Activated naive CD8-positive, alpha-beta T cell treated with anti-CD3 and anti-CD28 coated beads, Interleukin-2, amount 10 ng/mL, durations not matched to agents 7 days and 5 days (primary cell): Measurements from ENCODE around the gene CDC14B. TPM values are rescaled to one million over a fixed set of nuclear protein-coding genes. Genes with fewer than 3 reads are reported as not detected.
"Not testable (repeated sequence)": the region's sequence is repeated elsewhere in the genome, so short reads cannot be mapped to it uniquely, and the experiment has no call there.

Source experiments
- ATAC-seq: fragments of 150-1000 bp; cut with Tn5 transposase; one replicate; pipeline ENCODE4 v1.10.0; 2021; ENCODE audit warnings: low read depth, moderate library complexity
- POLR2A ChIA-PET: fragments of 350-600 bp; sonication (Branson Sonifier 250); formaldehyde crosslinking; loops from one replicate; lab custom pipeline; 2021; ENCODE audit warnings: antibody characterized with exemption; lab: Charles Lee
- DNase-seq: peaks from one replicate; pipeline ENCODE4 v3.0.0; 2021
- H3K27ac Mint-ChIP-seq: one replicate; pipeline ENCODE4 v1.8.0; 2022; ENCODE audit warnings: mild to moderate bottlenecking, mixed read lengths
- H3K27me3 Mint-ChIP-seq: one replicate; pipeline ENCODE4 v1.8.0; 2022; ENCODE audit warnings: mild to moderate bottlenecking, moderate library complexity, mixed read lengths
- H3K36me3 Mint-ChIP-seq: one replicate; pipeline ENCODE4 v1.8.0; 2021; ENCODE audit warnings: mild to moderate bottlenecking, mixed read lengths
- H3K4me1 Mint-ChIP-seq: one replicate; pipeline ENCODE4 v1.8.0; 2021; ENCODE audit warnings: mixed read lengths
- H3K4me3 Mint-ChIP-seq: one replicate; pipeline ENCODE4 v1.8.0; 2022; ENCODE audit warnings: mild to moderate bottlenecking, moderate library complexity, mixed read lengths
- H3K9me3 Mint-ChIP-seq: one replicate; pipeline ENCODE4 v1.8.0; 2021; ENCODE audit warnings: mixed read lengths
- total RNA-seq, 2 experiments: library from RNA; stranded (reverse); gene quantifications; one replicate each; pipeline ENCODE4 v1.2.3, GENCODE V29; 2021

The CDC14B gene
- total RNA-seq, 2 experiments from 2014 or later, result 4.9 to 6.4 TPM

- peaks cover 5% of the 10 kb centered on the region for H3K4me1 Mint-ChIP-seq
- no peaks in the 10 kb centered on the region for H3K9me3 Mint-ChIP-seq
- no peaks in the 10 kb centered on the region for H3K36me3 Mint-ChIP-seq
- H3K27ac Mint-ChIP-seq, result no peak overlapping the region
- H3K27me3 Mint-ChIP-seq, result no peaks in the 10 kb centered on the region
- ATAC-seq, result no peak
- POLR2A ChIA-PET, result no interaction called here
- no peak for DNase-seq
- no peak overlapping the region for H3K4me3 Mint-ChIP-seq
These were observed 109.8 kb downstream of the CDC14B start for GRCh38 chr9:96509848-96510247.

- DNase-seq (no peak), ATAC-seq (no peak)
- H3K36me3 Mint-ChIP-seq, result no peaks in the 10 kb centered on the region
- H3K27ac Mint-ChIP-seq, result no peak overlapping the region
- H3K9me3 Mint-ChIP-seq, result no peaks in the 10 kb centered on the region
- no peaks in the 10 kb centered on the region for H3K27me3 Mint-ChIP-seq
- peaks cover 5% of the 10 kb centered on the region for H3K4me1 Mint-ChIP-seq
- no peak overlapping the region for H3K4me3 Mint-ChIP-seq
- POLR2A ChIA-PET, result no interaction called here
These were observed 110.6 kb downstream of the CDC14B start for GRCh38 chr9:96509026-96509425.

GRCh38 chr9:96508227-96508940, 111.3 kb downstream of the CDC14B start:
- ATAC-seq (no peak), DNase-seq (no peak)
- no peaks in the 10 kb centered on the region for H3K36me3 Mint-ChIP-seq
- no peaks in the 10 kb centered on the region for H3K9me3 Mint-ChIP-seq
- H3K27ac Mint-ChIP-seq, result no peak overlapping the region
- no peak overlapping the region for H3K4me3 Mint-ChIP-seq
- no peaks in the 10 kb centered on the region for H3K27me3 Mint-ChIP-seq
- H3K4me1 Mint-ChIP-seq, result peaks cover 5% of the 10 kb centered on the region
- POLR2A ChIA-PET, result no interaction called here

- Mint-ChIP-seq H3K4me1 (peaks cover 5% of the 10 kb centered on the region), H3K9me3 (no peaks in the 10 kb centered on the region), H3K36me3 (no peaks in the 10 kb centered on the region), H3K27ac (no peak overlapping the region), H3K27me3 (no peaks in the 10 kb centered on the region), H3K4me3 (no peak overlapping the region)
- DNase-seq (no peak), ATAC-seq (no peak)
- POLR2A ChIA-PET, result no interaction called here
These were observed 114.2 kb downstream of the CDC14B start for GRCh38 chr9:96505316-96505991.

GRCh38 chr9:96503918-96504317, 115.7 kb downstream of the CDC14B start:
- no peaks in the 10 kb centered on the region for H3K9me3 Mint-ChIP-seq
- H3K4me1 Mint-ChIP-seq, result no peaks in the 10 kb centered on the region
- no peaks in the 10 kb centered on the region for H3K27me3 Mint-ChIP-seq
- H3K36me3 Mint-ChIP-seq, result no peaks in the 10 kb centered on the region
- POLR2A ChIA-PET, result no interaction called here
- DNase-seq, result no peak
- H3K27ac Mint-ChIP-seq, result no peak overlapping the region
- H3K4me3 Mint-ChIP-seq, result no peak overlapping the region
- ATAC-seq, result no peak

- H3K36me3 Mint-ChIP-seq, H3K27me3 Mint-ChIP-seq, H3K4me1 Mint-ChIP-seq, H3K4me3 Mint-ChIP-seq, POLR2A ChIA-PET, H3K27ac Mint-ChIP-seq, H3K9me3 Mint-ChIP-seq, DNase-seq, ATAC-seq: not testable (repeated sequence)
These were observed 116.3 kb downstream of the CDC14B start for GRCh38 chr9:96503374-96503748.

- Mint-ChIP-seq H3K36me3 (no peaks in the 10 kb centered on the region), H3K4me3 (no peak overlapping the region), H3K27me3 (no peaks in the 10 kb centered on the region), H3K9me3 (no peaks in the 10 kb centered on the region), H3K4me1 (no peaks in the 10 kb centered on the region), H3K27ac (no peak overlapping the region)
- no peak for DNase-seq
- no peak for ATAC-seq
- POLR2A ChIA-PET, result no interaction called here
These were observed 116.9 kb downstream of the CDC14B start for GRCh38 chr9:96502539-96503373.

- Mint-ChIP-seq H3K27ac (no peak overlapping the region), H3K27me3 (no peaks in the 10 kb centered on the region), H3K4me1 (no peaks in the 10 kb centered on the region), H3K9me3 (no peaks in the 10 kb centered on the region), H3K36me3 (no peaks in the 10 kb centered on the region), H3K4me3 (no peak overlapping the region)
- ATAC-seq, result no peak
- no peak for DNase-seq
- POLR2A ChIA-PET, result no interaction called here
These were observed 117.8 kb downstream of the CDC14B start for GRCh38 chr9:96501633-96502538.

- H3K4me3 Mint-ChIP-seq, result no peak overlapping the region
- H3K36me3 Mint-ChIP-seq, result no peaks in the 10 kb centered on the region
These were observed 118.7 kb downstream of the CDC14B start for GRCh38 chr9:96500696-96501632.

GRCh38 chr9:96499257-96499656, 120.4 kb downstream of the CDC14B start:
- H3K4me3 Mint-ChIP-seq, result no peak overlapping the region
- H3K9me3 Mint-ChIP-seq, result no peaks in the 10 kb centered on the region
- H3K4me1 Mint-ChIP-seq, result no peaks in the 10 kb centered on the region
- no peak overlapping the region for H3K27ac Mint-ChIP-seq
- H3K27me3 Mint-ChIP-seq, result no peaks in the 10 kb centered on the region
- ATAC-seq (no peak), DNase-seq (no peak)
- no peaks in the 10 kb centered on the region for H3K36me3 Mint-ChIP-seq
- POLR2A ChIA-PET, result no interaction called here

More at GRCh38 chr9:96500696-96501632, 118.7 kb downstream of the CDC14B start:
- POLR2A ChIA-PET, result no interaction called here
- Mint-ChIP-seq H3K9me3 (no peaks in the 10 kb centered on the region), H3K27me3 (no peaks in the 10 kb centered on the region), H3K27ac (no peak overlapping the region), H3K4me1 (no peaks in the 10 kb centered on the region)
- ATAC-seq (no peak), DNase-seq (no peak)

GRCh38 chr9:96498796-96499195, 120.8 kb downstream of the CDC14B start:
- H3K4me3 Mint-ChIP-seq, result no peak overlapping the region
- no peaks in the 10 kb centered on the region for H3K9me3 Mint-ChIP-seq
- DNase-seq (no peak), ATAC-seq (no peak)
- no peaks in the 10 kb centered on the region for H3K4me1 Mint-ChIP-seq
- no peak overlapping the region for H3K27ac Mint-ChIP-seq
- POLR2A ChIA-PET, result no interaction called here
- H3K27me3 Mint-ChIP-seq, result no peaks in the 10 kb centered on the region
- H3K36me3 Mint-ChIP-seq, result no peaks in the 10 kb centered on the region

- Mint-ChIP-seq H3K4me1 (no peaks in the 10 kb centered on the region), H3K27me3 (no peaks in the 10 kb centered on the region), H3K9me3 (no peaks in the 10 kb centered on the region), H3K36me3 (no peaks in the 10 kb centered on the region), H3K4me3 (no peak overlapping the region), H3K27ac (no peak overlapping the region)
- DNase-seq, result no peak
- POLR2A ChIA-PET, result no interaction called here
- no peak for ATAC-seq
These were observed 122.6 kb downstream of the CDC14B start for GRCh38 chr9:96497117-96497399.
